Vagina (tissue), 2 donors: Measurements from ENCODE around the gene AHCYL2. TPM values are rescaled to one million over a fixed set of nuclear protein-coding genes. Genes with fewer than 3 reads are reported as not detected.

Experiments
- DNase-seq, 2 donors: peaks; one replicate each; pipeline ENCODE4 v3.0.0-alpha.2; 2017; ENCODE audit errors: extremely low spot score in 2 of 2
- H3K27ac ChIP-seq: fragments of 200-600 bp; sonication (generic); one replicate; pipeline ENCODE4 v1.5.1; 2019
- H3K27me3 ChIP-seq: fragments of 200-600 bp; sonication (generic); one replicate; pipeline ENCODE4 v1.5.1; 2019
- H3K36me3 ChIP-seq, 2 donors: fragments of 200-600 bp; sonication (generic); one replicate each; pipeline ENCODE4 v1.5.1; 2017 to 2019
- H3K4me1 ChIP-seq: fragments of 200-600 bp; sonication (generic); one replicate; pipeline ENCODE4 v1.5.1; 2019
- H3K4me3 ChIP-seq, 2 donors: fragments of 200-600 bp; sonication (generic); 1 replicate in 1 of 2; 2 replicates in 1 of 2; pipeline ENCODE4 v1.5.1; 2016 to 2019
- H3K9me3 ChIP-seq: fragments of 200-600 bp; sonication (generic); one replicate; pipeline ENCODE4 v1.5.1; 2019
- CTCF ChIP-seq, 3 experiments: fragments of 450-650 bp in 2 of 3; fragments of 200-600 bp in 1 of 3; sonication (generic) in 1 of 3; IDR thresholded peaks; one replicate each; pipeline ENCODE4 v1.5.1; 2017 to 2019; ENCODE audit warnings: antibody characterized with exemption in 3 of 3, mild to moderate bottlenecking in 2 of 3, moderate library complexity in 2 of 3
- POLR2A ChIP-seq, 2 donors: fragments of 450-650 bp; IDR thresholded peaks; one replicate each; pipeline ENCODE4 v1.6.1; 2017; ENCODE audit warnings: antibody characterized with exemption in 2 of 2, mild to moderate bottlenecking in 2 of 2, moderate library complexity in 2 of 2
- POLR2AphosphoS5 ChIP-seq, 2 donors: sonication (generic); formaldehyde crosslinking; IDR thresholded peaks; one replicate each; pipeline ENCODE4 v1.9.0; 2017; ENCODE audit warnings: antibody characterized with exemption in 2 of 2, mild to moderate bottlenecking in 2 of 2, low read depth in 1 of 2; ENCODE audit not compliant: insufficient read depth in 1 of 2
- intact Hi-C: fragments of 100-400 bp; cut with DNase I; formaldehyde crosslinking; loops from one replicate; pipeline ENCODE4 v1.15.1; 2023
- total RNA-seq: library from RNA; depleted of rRNA; stranded (reverse); fragments of >200 nt; gene quantifications from one replicate; pipeline ENCODE4 v1.2.3, GENCODE V29; 2016

Gene AHCYL2
- total RNA-seq, 1 donor from 2014 or later, result 19.6 TPM

GRCh38 chr7:129452589-129453231, 227.9 kb downstream of the AHCYL2 start:
- H3K4me3 ChIP-seq, result no peak overlapping the region
- no peaks in the 10 kb centered on the region for H3K36me3 ChIP-seq
- peaks cover 3% of the 10 kb centered on the region for H3K9me3 ChIP-seq
- H3K27ac ChIP-seq, result no peak overlapping the region
- H3K4me1 ChIP-seq, result no peaks in the 10 kb centered on the region
- no peaks in the 10 kb centered on the region for H3K27me3 ChIP-seq
- DNase-seq, result no peak
- TF ChIP-seq POLR2A (IDR thresholded peaks at IDR 0.05) (no peak), CTCF (IDR thresholded peaks at IDR 0.05) (no peak), POLR2AphosphoS5 (IDR thresholded peaks at IDR 0.05; ENCODE audit: insufficient read depth in 1 of 2, low read depth in 1 of 2) (no peak)
- intact Hi-C loops, result no loop called here

- intact Hi-C loops, result no loop called here
- Histone ChIP-seq H3K9me3 (no peaks in the 10 kb centered on the region), H3K4me1 (no peaks in the 10 kb centered on the region), H3K27ac (no peak overlapping the region), H3K4me3 (no peak overlapping the region), H3K36me3 (no peaks in the 10 kb centered on the region), H3K27me3 (no peaks in the 10 kb centered on the region)
- no peak for DNase-seq
- TF ChIP-seq POLR2A (IDR thresholded peaks at IDR 0.05) (no peak), POLR2AphosphoS5 (IDR thresholded peaks at IDR 0.05; ENCODE audit: insufficient read depth in 1 of 2, low read depth in 1 of 2) (no peak), CTCF (IDR thresholded peaks at IDR 0.05) (no peak)
These were observed 228.8 kb downstream of the AHCYL2 start for GRCh38 chr7:129453510-129454248.

GRCh38 chr7:129454249-129454551, 229.4 kb downstream of the AHCYL2 start:
- Histone ChIP-seq H3K27me3 (no peaks in the 10 kb centered on the region), H3K4me1 (no peaks in the 10 kb centered on the region)
- intact Hi-C loops, result no loop called here

GRCh38 chr7:129456421-129456820, 231.6 kb downstream of the AHCYL2 start:
- no peaks in the 10 kb centered on the region for H3K9me3 ChIP-seq
- H3K27me3 ChIP-seq, result no peaks in the 10 kb centered on the region
- no peak for DNase-seq
- H3K36me3 ChIP-seq, result no peaks in the 10 kb centered on the region
- no peak for TF ChIP-seq POLR2AphosphoS5 (IDR thresholded peaks at IDR 0.05; ENCODE audit: insufficient read depth in 1 of 2, low read depth in 1 of 2)
- no peak for TF ChIP-seq CTCF (IDR thresholded peaks at IDR 0.05)
- no peak for TF ChIP-seq POLR2A (IDR thresholded peaks at IDR 0.05)
- H3K4me1 ChIP-seq, result no peaks in the 10 kb centered on the region
- H3K27ac ChIP-seq, result no peak overlapping the region
- intact Hi-C loops, result no loop called here
- H3K4me3 ChIP-seq, result no peak overlapping the region

More at GRCh38 chr7:129454249-129454551, 229.4 kb downstream of the AHCYL2 start:
- H3K4me3 ChIP-seq, result no peak overlapping the region
- H3K36me3 ChIP-seq, result no peaks in the 10 kb centered on the region
- DNase-seq, result no peak
- H3K27ac ChIP-seq, result no peak overlapping the region
- H3K9me3 ChIP-seq, result no peaks in the 10 kb centered on the region
- no peak for TF ChIP-seq POLR2A (IDR thresholded peaks at IDR 0.05)
- TF ChIP-seq POLR2AphosphoS5 (IDR thresholded peaks at IDR 0.05; ENCODE audit: insufficient read depth in 1 of 2, low read depth in 1 of 2), result no peak
- TF ChIP-seq CTCF (IDR thresholded peaks at IDR 0.05), result no peak

GRCh38 chr7:129457101-129457500, 232.3 kb downstream of the AHCYL2 start:
- Histone ChIP-seq H3K9me3 (no peaks in the 10 kb centered on the region), H3K4me1 (no peaks in the 10 kb centered on the region), H3K27me3 (no peaks in the 10 kb centered on the region), H3K4me3 (no peak overlapping the region), H3K36me3 (no peaks in the 10 kb centered on the region), H3K27ac (no peak overlapping the region)
- DNase-seq, result no peak
- no peak for TF ChIP-seq CTCF (IDR thresholded peaks at IDR 0.05)
- TF ChIP-seq POLR2AphosphoS5 (IDR thresholded peaks at IDR 0.05; ENCODE audit: insufficient read depth in 1 of 2, low read depth in 1 of 2), result no peak
- TF ChIP-seq POLR2A (IDR thresholded peaks at IDR 0.05), result no peak
- intact Hi-C loops, result no loop called here
